ENCODE data around the gene FGF12. TPM values are rescaled to one million over a fixed set of nuclear protein-coding genes. Genes with fewer than 3 reads are reported as not detected.

FGF12 gene
- total RNA-seq, 1 donor from 2014 or later, result 3.2 TPM

DNA sequence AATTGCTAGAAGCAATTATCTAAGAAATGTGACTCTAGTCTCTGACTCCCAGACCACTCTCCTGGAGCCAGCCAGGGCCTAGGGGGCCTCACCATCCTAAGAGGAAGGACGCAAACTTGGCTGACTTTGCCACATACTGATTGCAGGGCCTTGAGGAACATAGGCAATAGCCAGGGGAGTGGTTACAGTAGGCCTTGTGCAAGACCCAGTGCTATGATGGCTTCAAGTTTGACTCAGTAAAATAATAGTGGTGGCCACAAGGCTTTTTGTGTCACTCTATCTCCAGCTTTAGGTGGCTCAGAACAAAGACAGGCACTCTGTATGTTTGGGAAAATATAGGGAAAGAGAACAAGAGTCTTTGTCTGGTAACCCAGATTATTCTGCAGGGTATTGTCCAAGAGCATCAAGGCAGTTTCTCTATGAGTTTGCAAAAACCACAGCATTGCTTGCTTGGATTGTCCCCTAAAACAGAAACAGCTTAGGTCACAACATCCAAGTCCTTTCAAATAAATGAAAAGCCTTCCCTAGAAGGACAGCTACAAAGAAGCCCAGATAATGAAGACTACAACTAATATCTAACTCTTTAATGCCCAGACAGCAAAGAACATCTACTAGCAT, 634.8 kb downstream of the FGF12 start:
- Histone ChIP-seq H3K36me3 (no peaks in the 10 kb centered on the region), H3K4me1 (no peaks in the 10 kb centered on the region), H3K27me3 (no peaks in the 10 kb centered on the region), H3K4me3 (no peak overlapping the region), H3K27ac (no peak overlapping the region), H3K9me3 (no peaks in the 10 kb centered on the region)
- DNase-seq, result no peak
- TF ChIP-seq, protein P1, sequence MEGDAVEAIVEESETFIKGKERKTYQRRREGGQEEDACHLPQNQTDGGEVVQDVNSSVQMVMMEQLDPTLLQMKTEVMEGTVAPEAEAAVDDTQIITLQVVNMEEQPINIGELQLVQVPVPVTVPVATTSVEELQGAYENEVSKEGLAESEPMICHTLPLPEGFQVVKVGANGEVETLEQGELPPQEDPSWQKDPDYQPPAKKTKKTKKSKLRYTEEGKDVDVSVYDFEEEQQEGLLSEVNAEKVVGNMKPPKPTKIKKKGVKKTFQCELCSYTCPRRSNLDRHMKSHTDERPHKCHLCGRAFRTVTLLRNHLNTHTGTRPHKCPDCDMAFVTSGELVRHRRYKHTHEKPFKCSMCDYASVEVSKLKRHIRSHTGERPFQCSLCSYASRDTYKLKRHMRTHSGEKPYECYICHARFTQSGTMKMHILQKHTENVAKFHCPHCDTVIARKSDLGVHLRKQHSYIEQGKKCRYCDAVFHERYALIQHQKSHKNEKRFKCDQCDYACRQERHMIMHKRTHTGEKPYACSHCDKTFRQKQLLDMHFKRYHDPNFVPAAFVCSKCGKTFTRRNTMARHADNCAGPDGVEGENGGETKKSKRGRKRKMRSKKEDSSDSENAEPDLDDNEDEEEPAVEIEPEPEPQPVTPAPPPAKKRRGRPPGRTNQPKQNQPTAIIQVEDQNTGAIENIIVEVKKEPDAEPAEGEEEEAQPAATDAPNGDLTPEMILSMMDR (IDR thresholded peaks at IDR 0.05), result no peak
- intact Hi-C loops (cut with DNase I), result no loop called here
- no peak for ATAC-seq

DNA sequence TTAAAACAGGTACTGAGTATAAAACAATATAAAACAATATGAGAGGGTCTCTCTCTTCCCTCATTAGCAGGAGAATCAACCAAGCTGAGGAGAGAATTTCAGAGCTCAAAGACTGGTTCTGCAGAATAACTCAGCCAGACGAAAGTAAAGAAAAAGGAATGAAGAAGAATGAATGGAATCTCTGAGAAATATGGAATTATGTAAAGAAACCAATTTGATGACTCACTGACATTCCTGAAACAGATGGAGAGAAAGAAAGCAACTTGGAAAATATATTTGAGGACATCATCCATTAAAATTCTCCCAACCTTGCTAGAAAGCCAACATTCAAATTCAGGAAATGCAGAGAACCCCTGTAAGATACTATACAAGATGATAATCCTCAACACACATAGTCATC, 635.5 kb downstream of the FGF12 start:
- no peak overlapping the region for H3K27ac ChIP-seq
- TF ChIP-seq, protein P1 (IDR thresholded peaks at IDR 0.05), result no peak
- H3K4me1 ChIP-seq, result no peaks in the 10 kb centered on the region
- intact Hi-C loops (cut with DNase I), result no loop called here
- DNase-seq (no peak), ATAC-seq (no peak)
- H3K36me3 ChIP-seq, result no peaks in the 10 kb centered on the region
- no peaks in the 10 kb centered on the region for H3K27me3 ChIP-seq
- no peaks in the 10 kb centered on the region for H3K9me3 ChIP-seq
- no peak overlapping the region for H3K4me3 ChIP-seq

GRCh38 chr3:192090586-192090985, 636.8 kb downstream of the FGF12 start:
- H3K36me3 ChIP-seq, result no peaks in the 10 kb centered on the region
- TF ChIP-seq, protein P1 (IDR thresholded peaks at IDR 0.05), result no peak
- H3K27ac ChIP-seq, result no peak overlapping the region
- no peaks in the 10 kb centered on the region for H3K27me3 ChIP-seq
- no peaks in the 10 kb centered on the region for H3K4me1 ChIP-seq
- intact Hi-C loops (cut with DNase I), result no loop called here
- ATAC-seq (no peak), DNase-seq (no peak)
- no peak overlapping the region for H3K4me3 ChIP-seq
- no peaks in the 10 kb centered on the region for H3K9me3 ChIP-seq

Other genes with a start within 250 kb of the FGF12 start
- 8.0 TPM for gene MB21D2, start 190.3 kb upstream of the FGF12 start, total RNA-seq